GM12872 (cell line): ENCODE measurements around the gene RCOR1.

Experiments
- TF ChIP-seq, protein P1 (sequence below): IDR thresholded peaks from 3 replicates; pipeline ENCODE4 v1.5.1; 2011; ENCODE audit warnings: low read depth, mild to moderate bottlenecking, low read length, moderate library complexity; ENCODE audit not compliant: insufficient read depth

Gene RCOR1

DNA sequence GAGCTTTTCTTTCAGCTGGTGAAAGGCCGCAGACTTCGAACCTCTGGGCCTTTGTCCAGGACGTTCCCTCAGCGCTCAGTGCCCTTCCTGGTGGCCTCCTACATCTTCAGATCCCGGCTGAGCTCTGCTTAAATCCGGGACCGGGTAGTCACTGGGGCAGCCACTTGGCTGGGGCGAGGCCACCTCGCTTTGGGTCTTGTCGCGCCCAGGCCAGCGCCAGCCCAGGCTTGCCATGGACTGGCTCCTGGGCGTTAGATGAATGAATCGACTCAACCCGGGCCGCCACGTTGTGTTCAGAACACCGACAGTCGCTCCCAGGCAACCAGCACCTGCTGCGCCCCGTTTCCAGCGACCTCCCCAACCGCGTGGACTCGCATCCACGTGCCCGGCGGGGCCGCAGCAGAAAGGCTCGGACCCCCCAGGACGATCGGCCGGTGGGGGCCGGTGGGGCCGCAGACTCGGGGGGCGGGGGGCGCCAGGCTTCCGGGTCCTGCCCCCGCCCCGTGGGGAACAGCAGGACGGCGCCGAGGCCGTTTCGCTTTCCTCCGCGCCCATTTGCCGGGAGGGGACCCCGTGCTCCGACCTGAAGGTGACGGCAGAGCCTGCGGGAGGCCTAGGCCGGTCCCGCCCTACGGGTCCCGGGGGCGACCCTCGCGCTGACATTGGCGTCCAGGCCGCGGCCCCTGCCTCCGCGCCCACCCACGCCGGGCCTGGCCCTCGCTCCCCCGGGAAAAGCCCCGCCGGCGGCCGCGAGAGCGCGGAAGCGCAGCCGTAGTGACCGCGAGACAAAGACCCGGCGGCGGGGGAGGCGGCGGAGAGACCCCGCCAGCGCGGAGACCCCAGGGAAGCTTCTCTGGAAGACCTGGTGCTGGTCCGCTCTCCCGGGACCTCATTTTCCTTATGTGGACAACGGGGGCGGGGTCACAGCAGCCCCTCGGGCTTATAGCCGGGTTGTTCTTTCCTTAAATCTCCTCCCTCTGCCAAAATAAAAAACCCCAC, 37.3 kb upstream of the RCOR1 start:
- TF ChIP-seq, protein P1, sequence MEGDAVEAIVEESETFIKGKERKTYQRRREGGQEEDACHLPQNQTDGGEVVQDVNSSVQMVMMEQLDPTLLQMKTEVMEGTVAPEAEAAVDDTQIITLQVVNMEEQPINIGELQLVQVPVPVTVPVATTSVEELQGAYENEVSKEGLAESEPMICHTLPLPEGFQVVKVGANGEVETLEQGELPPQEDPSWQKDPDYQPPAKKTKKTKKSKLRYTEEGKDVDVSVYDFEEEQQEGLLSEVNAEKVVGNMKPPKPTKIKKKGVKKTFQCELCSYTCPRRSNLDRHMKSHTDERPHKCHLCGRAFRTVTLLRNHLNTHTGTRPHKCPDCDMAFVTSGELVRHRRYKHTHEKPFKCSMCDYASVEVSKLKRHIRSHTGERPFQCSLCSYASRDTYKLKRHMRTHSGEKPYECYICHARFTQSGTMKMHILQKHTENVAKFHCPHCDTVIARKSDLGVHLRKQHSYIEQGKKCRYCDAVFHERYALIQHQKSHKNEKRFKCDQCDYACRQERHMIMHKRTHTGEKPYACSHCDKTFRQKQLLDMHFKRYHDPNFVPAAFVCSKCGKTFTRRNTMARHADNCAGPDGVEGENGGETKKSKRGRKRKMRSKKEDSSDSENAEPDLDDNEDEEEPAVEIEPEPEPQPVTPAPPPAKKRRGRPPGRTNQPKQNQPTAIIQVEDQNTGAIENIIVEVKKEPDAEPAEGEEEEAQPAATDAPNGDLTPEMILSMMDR = no peak

DNA sequence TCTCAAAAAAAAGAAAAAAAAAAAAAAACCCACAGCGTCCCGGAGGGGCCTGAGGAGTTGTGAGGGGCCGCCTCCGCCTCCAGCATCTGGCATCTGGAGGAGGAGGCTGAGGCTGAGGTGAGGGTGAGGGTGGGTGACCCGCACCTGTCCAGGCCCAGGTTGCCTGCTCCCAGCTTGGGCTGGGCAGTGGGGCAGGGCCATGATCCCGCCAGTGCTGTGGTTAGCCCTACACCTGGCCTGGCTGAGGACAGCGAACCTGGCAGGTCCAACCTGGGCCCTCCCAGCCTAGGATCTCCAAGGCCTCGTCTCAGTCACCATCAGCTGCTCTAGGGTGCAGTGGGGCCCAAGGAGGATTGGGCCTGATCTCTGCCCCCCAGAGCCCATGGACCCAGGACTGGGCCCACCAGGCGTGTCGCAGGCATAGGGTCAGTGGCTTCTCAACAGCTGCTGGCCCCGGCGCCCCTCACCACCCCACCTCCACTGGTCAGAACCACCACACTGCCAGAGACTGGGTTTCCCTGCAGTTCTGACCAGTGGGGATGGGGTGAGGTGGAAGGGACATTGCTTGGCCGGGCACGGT, 36.3 kb upstream of the RCOR1 start:
- TF ChIP-seq, protein P1 = no peak

DNA sequence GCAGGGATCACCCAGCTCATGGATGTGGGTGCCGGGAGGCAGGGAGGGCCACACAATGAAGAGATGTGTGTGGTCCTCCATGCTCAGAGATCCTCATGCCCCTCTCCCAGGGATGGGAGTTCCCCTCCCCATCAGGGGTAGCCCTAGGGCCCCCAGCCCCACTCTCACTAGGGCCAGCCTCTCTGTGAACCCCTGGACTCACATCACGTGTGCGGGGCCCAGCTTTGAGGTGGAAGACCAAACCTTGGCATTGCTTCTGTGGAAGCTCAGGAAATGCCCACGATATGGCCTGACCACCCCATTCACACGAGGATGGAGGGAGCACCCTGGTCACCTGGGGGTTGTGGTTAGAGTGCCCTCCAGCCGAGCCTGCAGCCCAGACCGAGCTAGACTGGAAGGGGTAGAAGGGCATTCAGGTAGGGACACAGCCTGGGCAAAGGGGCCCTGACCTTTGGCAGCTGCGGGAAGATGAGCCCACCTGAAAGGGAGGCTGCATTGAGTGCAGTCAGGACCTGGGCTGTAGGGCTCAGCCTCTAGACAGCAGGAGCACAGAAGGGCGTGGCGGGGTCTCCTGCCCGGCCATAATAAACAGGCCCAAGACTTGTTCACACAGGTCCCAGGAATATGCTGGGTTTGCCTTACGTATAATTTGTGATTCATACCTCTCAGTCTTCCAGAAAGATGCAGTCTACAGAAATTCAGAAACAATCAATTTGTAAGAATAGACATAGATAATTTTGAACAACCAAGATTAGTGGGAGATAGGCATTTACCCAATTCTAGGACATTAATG, 34.8 kb upstream of the RCOR1 start:
- TF ChIP-seq, protein P1 = no peak

DNA sequence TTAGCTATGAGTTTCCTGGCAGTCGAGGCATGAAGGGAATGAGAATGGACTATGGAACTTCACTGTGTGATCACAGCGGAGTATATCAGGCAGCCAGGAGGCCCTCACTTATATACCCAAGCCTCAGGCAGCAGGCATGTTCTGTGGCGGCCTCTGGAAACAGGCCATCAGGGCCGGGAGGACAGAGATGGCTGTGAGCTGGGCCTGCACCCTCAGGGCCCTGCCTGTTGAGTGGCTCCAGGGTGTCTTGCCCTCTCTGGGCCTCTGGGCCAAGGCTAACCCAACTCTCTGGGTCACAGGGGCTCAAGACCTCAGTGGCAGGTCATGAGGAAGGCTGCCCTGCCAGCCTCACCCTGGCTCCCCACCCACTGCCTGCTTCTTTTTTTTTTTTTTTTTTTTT, 33.9 kb upstream of the RCOR1 start:
- TF ChIP-seq, protein P1 = no peak

DNA sequence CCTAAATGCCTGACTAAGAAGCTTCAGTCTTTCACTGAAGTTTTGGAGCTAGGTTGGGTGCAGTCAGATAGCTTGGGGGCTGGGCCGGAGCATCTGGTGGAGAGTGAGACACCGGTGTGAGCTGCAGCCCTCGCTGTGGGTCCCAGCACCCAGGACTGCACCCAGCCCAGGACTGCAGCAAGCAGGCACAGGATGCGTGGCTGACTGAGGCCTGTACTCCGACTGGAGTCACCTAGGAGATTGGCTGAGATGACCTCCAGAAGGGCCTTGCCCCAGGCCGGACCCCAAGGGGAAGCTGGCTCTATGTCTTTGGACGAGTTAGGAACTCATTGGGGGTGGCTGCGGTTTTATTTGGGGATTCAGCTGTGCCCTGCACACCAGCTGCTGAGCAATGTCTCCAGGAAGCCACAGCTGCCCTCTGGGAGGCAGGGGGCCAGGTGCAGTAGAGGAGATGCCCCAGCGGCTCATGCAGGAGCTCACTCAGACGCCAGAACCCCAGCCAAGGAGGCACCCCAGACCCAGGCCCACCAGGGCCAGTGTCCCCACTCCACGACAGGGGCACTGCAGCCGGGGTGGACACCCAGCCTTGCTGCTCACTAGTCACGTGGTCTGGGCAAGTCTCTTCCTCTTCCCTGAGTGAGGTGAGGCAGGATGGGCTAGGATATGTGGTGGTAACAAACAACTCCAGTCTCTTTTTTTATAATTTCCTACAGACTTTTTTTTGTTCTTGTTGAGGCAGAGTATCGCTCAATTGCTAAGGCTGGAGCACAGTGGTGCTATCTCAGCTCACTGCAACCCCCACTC, 31.8 kb upstream of the RCOR1 start:
- TF ChIP-seq, protein P1 = no peak

DNA sequence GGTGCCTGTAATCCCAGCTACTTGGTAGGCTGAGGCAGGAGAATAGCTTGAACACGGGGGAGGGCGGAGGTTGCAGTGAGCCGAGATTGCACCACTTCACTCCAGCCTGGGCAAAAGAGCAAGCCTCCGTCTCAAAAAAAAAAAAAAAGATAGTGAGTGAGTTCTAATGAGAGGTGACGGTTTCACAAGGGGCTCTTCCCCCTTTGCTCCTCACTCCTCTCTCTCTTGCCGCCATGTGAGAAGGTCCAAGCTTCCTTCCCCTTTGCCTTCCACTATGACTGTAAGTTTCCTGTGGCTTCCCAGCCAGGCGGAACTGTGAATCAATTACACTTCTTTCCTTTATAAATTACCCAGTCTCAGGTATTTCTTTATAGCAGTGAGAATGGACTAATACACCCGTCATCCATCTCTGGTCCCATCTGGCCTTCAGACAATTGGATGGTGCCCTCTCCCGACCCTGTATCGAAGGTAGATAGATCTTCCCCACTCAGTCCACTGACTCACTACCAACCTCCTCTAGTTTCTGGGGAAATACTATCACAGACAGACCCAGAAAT, 27.0 kb upstream of the RCOR1 start:
- TF ChIP-seq, protein P1 = no peak
